Measurements from ENCODE around the gene HIVEP3.

Gene HIVEP3

DNA sequence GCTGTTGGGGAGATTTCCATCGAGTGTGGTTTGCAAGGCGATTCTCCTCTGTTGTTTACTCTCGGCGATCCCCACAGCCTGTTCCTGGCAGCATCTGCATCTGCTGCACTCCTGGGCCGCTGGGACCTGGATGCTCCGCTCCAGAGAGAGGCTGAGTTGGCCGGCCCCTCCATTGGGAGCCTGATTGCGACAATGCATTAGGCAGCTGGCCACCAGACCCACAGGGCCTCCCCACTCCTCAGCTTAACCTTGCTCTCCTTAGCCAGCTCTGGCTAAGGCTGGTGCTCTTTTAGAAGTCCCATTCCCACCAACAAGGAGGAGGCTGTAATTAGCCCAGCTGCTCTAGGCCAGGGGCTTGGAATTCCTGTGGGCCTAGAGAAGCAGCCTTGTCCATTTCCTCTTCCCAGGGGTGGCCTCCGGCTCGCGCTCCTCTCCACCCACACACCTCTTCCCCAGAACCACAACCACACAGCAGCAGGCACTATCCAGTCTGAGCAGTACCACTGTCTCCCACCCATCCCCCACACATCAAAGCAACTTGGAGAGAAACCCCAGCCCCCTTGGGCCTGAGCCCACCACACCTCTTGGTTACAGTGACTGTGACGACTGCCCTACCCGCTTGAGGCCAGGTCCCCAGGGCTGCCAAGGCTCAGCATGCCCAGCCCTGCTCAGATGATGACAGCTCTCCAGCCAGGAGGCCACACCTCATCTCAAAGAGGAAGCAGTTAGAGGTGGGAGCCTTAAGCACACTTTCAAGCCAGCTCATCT lies 240.4 kb downstream of the HIVEP3 start:
- no peak for DNase-seq

DNA sequence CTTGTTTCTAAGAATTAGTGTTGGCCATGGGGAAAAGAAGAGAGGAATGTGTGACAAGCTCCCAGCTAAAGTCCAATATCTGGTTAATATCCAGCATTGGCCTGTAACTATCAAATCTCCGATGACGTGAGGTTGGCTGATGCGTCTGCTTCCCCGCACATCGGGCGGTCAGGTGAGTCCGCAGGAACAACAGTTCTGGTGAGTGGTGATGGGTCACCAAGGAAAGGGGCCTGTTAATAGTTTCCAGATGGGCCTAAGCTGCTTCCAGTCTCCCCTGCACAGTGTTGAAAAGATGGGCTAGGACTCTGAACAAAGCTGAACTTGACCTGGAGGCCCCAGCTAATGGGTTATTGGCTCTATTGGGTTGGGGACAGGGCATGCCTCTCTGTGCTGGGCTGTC lies 241.1 kb downstream of the HIVEP3 start:
- DNase-seq: no peak

DNA sequence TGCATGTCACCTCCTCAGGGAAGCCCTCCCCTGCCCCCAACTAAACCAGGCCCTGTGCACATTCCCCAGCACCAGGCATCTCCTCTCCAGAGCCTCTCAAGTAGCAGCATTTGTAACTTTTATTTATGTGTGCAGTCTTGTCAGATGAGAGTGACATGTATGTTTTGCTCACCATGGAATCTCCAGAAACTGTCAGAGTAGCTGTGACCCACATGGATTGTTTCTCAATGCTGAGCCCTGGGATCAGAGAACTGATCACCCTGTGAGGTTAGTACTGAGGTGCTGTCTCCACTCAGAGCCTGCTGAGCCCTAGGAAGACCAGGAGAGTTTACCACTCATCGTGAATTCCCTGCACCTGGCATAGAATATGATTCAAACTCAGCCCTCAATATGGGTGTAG lies 243.3 kb downstream of the HIVEP3 start:
- DNase-seq: no peak

DNA sequence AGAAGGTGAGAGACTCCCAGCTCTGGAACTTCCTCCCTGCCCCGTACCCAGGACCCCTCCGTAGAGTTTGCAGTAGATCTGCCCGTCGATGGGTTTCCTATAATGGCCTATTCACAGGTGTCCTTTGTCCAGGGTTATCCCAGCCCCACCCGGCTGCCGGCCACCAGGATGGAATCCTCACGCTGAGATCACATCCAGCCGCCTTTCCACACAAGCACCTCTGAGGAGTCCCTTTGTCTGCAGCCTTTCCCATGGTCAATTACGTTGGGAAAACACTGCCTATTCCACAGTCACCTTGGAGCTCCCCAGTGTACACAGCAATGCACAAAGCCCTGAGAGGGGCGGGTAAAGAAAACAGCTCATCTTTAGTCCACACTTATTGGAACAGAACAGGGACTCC lies 244.2 kb downstream of the HIVEP3 start:
- DNase-seq: no peak

DNA sequence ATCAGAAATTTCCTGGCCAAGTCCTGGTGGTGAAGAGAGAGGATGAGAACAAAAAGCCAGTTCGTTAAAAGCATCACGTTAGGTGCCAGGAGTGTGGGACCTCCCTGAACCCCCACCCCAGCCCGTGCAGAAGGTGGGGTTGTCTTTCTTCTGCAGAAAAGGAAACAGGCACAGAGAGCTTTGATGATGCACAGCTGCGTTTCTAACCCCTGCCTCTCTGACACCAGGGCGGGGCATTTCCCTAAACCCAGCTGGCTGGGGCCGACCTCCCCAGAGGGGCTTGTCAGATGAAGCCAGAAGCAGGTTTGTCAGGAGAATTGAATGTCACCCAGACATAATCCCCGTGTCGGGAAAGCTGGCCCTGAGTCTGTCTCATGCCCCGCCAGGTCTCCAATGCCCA lies 244.9 kb downstream of the HIVEP3 start:
- DNase-seq: peak; percentile 54

DNA sequence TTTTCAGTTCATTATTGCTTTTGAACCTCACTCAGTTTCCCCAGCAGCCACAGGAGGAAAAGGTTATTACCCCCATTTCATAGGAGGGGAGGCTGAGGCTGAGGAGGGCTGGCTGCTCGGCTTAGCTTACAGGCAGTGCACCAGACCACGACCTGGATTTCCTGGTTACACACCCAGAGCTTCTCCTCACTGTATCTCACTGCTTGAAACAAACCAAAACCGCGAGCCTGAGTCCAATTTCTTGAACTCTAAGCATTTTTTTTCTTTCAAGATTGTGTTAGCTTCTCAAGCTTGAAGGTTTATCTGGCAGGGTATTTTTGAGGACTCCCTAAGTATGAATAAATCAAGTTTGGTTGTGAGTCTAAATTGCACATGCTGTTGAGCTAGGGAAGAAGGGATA lies 245.3 kb downstream of the HIVEP3 start:
- DNase-seq: no peak

DNA sequence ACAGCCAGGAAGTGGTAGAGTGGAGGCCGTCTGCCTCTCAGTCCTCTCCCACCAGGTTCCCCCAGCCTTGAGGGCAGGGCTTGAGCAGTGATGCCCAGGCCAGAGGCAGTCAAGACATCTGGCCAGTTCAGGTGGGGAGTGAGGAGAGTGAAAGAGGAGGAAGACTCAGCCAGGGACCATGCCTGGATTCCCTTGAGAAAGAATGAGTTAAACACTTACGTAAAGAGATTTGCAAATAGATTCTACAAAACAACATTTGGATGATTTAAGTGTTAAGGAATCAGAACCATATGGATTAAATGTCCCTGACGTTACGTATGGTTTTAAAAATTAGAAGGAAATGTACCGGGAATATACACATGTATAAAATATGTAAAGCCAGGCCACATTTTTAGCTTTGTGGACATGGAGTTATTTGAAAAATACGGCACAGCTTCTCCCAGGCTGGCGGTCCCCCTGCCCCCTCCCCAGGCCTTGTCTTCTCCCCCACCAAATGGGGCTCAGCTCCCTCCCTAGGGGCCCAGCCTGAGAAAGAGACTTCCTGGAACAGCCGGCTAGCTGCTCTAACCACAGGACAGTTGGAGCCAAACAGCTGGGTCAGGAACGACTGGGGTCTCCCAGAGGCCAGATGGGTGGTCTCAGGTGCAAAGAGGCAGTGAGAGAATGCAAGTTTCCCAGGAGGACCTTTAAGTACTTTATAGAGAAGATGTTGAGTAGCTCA lies 245.9 kb downstream of the HIVEP3 start:
- no peak for DNase-seq

DNA sequence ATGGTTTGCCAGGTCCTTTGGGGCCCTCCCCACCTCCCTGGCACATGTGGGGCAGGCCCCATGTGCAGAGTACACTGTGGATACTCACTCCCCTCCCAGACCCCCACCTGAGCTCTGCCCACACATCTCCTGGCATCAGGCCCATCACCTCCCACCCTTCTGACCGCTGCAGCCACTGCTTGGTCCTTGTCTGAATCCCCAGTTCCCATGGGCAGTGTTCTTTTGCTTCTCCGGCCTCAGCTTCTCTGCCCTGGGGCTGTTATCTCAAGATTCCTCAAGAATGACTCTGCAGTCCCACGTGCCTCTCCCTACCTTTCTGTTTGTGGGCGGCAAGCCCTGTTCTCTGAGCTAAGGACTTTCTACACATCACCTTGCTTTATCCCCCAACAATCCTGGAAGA lies 246.5 kb downstream of the HIVEP3 start:
- DNase-seq: no peak

DNA sequence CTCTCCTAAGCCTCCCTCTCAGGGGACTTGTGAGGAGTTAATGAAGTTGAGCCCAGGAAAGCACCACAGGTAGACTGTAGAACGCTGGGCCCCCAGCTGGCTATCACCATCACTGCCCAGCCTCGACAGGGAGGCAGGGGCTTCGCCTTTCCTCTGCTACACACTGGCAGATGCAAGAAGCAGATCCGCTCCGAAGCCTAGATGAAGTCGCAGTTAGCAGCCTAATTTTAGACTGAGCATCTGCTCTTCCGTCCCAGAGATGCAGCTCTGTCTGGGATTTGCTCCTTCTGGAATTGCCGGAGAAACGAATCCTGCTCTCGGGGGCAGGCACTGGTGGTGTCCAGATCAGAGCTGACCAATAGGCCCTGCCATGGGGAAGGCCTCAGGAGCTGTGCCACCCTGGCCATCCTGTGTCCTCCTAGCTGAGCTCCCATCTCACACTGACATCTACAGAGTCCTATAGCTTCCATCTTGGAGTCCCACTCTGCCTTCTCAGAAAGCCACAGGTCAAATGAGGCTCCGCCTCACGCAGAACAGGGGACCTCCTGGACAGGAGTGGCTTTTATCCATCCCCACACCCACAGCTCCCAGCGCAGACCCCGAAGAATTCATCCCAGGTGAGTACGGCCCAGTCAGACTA lies 247.5 kb downstream of the HIVEP3 start:
- DNase-seq: no peak

DNA sequence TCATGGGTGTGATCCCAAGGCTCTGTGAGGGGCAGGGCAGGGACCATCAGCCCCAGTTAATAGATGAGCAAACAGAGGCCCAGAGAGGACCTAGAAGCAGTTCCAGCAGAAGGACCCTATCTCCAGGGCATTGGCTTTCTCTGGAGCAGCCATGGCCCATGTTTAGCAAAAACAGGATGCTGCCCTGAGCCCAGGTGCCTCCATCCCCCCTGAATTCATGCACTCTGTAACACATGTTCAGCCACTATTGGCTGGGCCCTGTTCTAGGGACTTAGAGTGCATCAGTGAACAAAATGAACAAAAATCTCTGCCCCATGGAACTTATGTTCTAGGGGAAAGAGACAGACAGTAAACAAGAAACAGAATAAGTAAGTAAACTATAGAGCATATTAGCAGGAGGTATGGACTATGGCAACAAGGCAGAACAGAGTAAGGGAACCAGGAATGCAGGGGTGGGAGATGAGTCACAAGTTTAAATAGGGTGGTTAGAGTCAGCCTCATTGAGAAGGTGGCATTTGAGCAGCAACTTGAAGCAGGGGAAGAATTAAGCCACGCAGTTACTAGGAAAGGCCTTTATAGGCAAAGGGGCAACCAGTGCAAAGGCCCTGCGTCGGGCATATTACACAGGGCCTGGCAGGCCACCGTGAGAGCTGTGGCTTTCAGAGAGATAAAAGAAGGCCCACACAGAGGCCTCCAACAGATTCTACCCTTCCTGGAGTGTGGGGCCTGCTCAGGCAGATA lies 248.3 kb downstream of the HIVEP3 start:
- no peak for DNase-seq

DNA sequence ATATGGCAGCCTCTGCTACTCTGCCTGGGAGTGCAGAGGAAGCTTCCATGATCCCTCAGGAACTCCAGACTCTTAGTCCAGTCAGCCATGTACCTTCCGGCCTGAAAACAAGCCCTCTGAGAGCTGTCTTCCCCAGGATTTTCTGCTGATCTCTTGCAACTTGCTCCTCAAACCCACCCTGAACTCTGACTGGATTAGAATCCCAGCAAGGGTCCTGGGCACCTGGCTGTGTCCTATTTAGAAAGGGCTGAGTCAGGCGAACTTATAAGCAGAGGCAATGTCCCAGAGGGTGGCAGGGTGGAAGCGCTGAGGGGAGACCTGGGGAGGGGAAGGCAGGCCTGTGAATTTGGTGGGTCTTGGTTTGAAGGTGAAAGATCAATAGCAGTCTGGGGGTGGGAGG lies 249.8 kb downstream of the HIVEP3 start:
- DNase-seq: no peak

DNA sequence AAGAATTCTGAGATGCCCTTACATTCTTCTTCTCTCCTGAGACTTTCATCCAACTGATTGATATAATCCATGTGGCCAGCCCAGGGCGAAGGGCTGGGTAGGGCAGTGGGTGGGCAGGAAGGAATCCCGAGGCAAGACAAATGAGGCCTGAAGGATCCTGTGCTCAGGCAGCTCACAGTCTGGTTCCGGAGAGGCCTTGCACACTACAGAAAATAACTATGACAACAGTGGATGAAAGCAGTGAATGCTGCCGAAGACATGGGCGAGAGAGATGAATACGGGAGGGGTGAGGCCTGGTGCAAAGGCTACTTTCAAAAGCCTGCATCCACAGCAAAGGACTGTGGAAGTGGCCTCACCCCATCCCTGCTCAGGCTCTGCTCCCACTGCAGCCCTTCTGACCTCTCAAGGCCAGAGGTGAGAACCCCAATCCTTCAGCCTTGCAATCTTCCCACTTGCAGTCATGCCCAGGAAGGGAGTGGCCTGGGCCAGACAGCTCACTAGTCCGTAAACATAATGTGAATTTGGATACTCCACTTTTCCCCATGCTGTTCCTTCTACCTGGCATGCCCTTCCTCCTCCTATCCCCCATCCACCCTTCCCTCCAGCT lies 250.6 kb downstream of the HIVEP3 start:
- no peak for DNase-seq

DNA sequence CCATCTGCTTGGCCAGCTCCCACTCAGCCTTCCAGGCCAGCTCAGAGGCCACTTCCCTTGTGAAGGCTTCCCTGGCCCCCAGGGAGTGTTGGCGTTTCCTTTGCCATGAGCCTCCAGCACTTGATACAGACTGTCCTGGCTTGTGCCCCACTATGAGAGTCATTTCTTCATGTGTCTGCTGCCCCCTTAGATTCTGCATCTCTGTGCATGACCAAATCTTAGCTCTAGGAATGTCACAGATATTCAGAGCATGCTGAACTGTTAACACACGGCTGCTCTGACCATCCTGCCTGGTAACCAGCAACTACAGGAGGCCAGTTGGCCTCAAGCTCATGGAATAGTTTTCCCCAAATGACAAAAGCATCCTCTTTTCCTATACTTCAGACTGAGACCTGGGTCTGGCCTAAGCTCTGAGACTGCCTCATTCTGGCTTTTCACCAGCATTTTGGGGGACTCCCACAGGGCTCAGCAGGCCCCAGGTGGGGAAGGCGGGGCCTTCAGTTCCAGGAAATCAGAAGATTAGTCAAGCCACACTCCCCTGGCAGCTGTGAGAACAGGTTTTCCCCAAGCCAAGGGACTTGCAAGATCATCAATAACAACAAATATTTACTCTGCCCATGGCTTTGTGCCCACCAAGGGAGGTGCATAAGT lies 251.6 kb downstream of the HIVEP3 start:
- DNase-seq: peak; percentile 68

DNA sequence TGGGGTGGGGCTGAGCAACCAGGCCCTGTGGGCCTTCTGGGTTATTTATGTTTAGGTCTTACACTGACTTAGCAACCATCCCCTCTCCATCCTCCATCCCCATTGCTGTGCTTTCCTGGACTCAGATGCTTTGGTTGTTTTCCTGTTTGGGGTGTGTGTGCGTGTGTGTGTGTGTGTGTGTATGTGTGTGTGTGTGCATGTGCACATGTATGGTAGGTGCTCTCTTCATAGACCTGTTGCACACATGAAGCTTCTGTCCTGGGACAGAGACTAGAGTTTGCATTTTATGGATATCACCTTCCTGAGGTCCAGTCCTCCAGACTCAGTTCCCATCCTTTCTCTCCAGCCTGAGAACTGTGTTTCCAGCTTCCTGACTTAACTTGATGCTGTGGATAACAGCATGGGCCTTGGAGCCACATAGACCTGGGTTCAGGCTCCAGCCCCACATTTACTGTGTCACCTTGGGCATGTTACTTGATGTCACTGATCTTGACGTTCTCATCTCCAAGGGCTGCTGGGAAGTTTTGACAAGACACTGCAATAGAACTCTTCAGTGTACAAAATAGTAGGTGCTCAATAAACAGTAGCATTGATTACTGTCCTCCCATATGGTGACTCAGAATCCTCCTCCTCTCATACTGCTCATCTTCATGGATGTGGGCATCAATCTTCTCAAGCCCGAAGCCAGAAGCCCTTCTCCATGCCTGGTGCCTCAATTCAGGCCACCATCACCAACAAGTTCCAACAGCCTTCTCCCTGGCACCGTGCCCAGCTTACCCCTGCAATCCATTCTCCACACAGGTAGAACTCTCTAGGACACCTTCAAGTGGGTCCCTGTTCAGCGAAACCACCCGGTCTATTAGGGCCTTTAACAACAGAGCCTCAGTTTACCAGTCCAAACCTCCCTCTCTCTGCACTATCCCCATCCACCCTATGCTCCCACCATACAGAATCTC lies 252.5 kb downstream of the HIVEP3 start:
- DNase-seq: no peak

DNA sequence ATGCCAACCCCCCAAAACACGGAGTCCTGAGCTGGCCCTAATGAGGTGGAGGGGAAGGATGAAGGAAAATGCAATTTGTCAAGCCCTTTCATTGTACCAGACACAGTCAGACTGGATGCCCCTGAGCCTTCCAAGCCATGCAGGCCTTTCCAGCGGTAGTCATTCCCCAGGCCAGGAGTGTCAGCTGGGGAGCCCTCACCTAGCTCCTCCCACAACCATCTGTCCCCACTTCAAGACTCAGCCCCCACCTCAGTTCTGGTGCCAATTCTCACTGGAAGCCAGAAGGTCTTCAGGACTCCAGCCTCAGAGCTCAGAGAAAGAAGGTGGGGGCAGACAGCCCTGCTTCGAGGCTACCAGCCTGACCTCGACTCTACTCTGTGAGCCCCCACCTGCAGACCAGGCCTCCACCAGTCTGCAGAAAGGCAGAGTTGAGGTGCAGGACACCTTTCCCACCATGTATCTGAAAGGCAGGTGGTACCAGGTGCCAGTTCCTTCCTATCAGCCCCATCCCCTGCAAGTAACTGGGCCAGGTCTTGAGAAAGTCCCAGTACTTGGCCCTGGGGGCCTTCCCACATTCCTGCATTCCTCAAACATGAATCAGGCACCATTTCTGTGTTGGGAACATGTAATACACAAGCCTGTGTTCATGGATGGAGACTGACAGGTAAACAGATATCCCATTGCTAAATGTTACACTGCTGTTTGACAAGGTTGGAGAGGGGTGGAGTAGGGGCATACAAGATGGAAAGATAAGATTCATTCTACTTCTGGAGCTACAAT lies 253.7 kb downstream of the HIVEP3 start:
- no peak for DNase-seq

DNA sequence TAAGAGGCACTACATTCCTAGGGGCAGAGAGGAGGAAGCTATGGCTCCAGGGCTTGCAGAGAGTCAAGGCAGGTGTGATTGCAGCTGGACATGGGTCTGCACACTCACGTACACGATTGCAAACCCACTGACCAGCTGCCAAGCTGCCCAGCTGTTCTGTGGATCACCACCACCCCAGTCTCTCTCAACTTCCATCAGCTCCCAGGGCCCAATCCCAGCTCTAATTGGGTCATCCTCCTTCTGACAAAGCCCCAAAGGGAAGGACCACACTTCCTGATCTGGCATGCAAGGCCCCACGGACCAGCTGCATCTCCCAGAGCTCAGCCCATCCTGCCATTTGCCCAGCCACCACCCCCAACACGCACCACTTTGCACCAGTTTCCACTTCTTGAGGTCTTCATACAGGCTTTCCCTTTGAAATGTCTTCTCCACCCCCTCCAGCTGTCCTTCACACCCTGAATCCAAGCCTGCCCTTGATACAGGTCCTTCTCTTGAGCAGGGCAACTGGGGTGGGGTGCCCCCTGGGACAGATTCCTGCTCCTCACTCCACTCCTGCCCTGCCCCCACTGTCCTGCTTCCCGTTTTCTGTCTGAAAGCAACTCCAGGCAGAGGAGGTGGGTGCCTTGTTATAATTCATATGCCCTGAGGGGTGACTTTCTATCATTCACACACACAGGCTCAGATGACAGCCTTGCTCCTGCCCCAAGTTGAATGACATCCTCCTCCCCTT lies 254.9 kb downstream of the HIVEP3 start:
- DNase-seq: no peak

DNA sequence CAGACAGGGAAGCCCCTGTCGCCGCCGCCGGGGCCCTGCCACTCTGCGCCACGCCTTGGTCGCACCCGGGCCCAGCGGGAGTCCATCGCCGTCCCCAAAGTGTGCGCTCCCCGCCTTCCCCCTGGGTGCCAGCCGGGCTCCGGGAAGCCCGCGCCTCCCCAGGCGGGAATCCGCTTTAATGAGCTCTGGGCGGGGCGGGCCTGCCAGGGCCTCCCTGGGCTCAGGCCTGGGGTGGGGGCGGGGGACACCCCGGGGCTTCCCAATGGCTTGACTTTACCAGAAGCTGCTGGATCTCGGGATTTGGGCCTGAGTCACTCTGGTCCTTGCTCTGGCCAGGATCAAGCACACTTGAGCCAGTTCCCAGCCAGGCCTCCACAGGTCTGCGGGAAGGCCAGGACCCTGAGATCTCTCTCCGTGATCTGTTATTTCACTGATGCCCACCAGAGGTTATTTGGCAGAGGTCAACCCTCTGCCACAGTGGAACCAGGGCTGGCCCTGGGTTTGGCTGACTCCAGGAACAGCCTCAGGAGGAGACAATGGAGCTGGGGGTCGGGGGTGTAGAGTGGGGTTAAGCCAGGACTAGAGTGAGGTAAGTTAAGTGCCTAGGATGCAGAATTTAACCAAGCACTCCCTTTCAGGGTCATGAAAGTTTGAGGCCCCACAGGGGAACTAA lies 255.8 kb downstream of the HIVEP3 start:
- DNase-seq: no peak

DNA sequence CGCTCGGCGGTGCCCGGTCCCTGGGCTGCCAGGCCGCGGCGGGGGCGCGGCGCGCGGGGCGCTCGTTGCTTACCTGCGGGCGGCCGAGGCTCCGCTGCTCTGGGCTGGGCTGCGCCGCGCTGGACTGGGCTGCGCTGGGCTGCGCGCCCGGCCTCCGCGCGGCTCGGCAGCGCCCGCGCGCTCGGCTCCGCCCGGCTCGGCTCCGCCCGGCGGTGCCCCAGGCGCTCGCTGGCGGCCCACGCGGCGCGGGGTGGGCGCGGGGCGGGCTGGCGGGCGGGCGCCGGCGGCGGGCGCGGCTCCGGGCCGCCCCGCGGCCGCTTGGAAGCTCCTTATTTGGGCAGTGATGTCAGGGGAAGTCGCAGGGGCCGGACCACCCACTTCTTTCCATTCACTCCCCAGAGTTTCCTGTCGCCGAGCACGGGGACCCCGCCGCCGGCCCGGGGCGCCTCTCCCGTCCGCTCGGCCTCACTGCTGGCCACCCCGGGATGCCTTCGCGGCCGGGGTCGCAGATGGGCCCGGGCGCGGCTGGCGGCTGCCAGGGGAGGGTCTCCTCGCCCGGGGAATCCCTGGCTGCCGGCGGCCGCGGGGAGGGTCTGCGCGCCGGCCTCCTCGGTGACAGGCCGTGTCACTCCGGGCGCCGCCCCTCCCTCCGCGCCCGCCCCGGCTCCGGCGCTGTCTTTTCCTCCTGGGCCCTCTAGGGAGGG lies 256.5 kb downstream of the HIVEP3 start:
- peak; percentile 76 for DNase-seq

Data from stimulated activated CD4-positive, alpha-beta T cell treated with anti-CD3 and anti-CD28 coated beads, Interleukin-4, amount 100 ng/mL, for 1 hour (primary cell).